HG03066 (cell line): Measurements from ENCODE around the gene TBC1D3C.
"Not testable (repeated sequence)": the region's sequence is repeated elsewhere in the genome, so short reads cannot be mapped to it uniquely, and the experiment has no call there.

Experiments used
- ATAC-seq: cut with Tn5 transposase; IDR thresholded peaks from one replicate; pipeline ENCODE4 v1.9.1; 2021; ENCODE audit warnings: low read depth; ENCODE audit not compliant: unreplicated experiment

The TBC1D3C gene

GRCh38 chr17:38068534-38068933 is at the start of gene TBC1D3C:
TSS of gene TBC1D3C (minus strand) at chr17:38068634. CDS start at chr17:38067066, 1,568 bp downstream.
- ATAC-seq: not testable (repeated sequence)

- ATAC-seq: not testable (repeated sequence)
Observed at GRCh38 chr17:38099262-38099661, 30.8 kb upstream of the TBC1D3C start.

GRCh38 chr17:38094059-38094694 is 25.7 kb upstream of the TBC1D3C start:
- ATAC-seq: not testable (repeated sequence)

- not testable (repeated sequence) for ATAC-seq
Observed at GRCh38 chr17:38088120-38088519, 19.7 kb upstream of the TBC1D3C start.

DNA sequence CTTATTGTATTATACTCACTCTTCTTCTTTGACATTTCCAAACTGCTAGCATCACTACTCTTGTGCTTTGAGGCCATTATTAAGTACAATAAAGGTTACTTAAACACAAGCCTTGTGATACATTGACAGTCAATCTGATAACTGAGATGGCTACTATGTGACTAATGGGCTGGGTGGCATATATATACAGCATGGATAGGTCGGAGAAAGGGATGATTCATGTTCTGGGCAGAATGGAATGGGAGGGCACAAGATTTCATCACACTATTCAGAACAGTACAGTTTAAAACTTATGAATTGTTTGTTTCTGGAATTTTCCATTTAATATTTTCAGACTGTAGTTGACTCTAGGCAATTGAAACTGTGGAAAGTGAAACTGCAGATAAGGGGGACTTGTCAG is 18.9 kb upstream of the TBC1D3C start:
- not testable (repeated sequence) for ATAC-seq
